Measurements from ENCODE around the gene NCAPG2.

- no peak for TF ChIP-seq EP300 (conservative IDR thresholded peaks at IDR 0.05; ENCODE audit: poor library complexity, severe bottlenecking)
- no peak for TF ChIP-seq CTCF (IDR thresholded peaks at IDR 0.05; ENCODE audit: poor library complexity, severe bottlenecking)
- no peak for TF ChIP-seq EZH2 (IDR thresholded peaks at IDR 0.05; ENCODE audit: borderline replicate concordance, insufficient read depth, low read length, poor library complexity, severe bottlenecking)
Observed at GRCh38 chr7:158606129-158606528, 98.5 kb downstream of the NCAPG2 start.
